ENCODE measurements around the gene WDR45. TPM values are rescaled to one million over a fixed set of nuclear protein-coding genes. Genes with fewer than 3 reads are reported as not detected.

Gene WDR45
- total and polyA plus RNA-seq, 10 of the 15 experiments (the other 5 are each of a cell fraction or from before 2014, with no cell fraction given), result 5.9 to 30.9 (median 20.6) TPM

- TF ChIP-seq, protein P1, sequence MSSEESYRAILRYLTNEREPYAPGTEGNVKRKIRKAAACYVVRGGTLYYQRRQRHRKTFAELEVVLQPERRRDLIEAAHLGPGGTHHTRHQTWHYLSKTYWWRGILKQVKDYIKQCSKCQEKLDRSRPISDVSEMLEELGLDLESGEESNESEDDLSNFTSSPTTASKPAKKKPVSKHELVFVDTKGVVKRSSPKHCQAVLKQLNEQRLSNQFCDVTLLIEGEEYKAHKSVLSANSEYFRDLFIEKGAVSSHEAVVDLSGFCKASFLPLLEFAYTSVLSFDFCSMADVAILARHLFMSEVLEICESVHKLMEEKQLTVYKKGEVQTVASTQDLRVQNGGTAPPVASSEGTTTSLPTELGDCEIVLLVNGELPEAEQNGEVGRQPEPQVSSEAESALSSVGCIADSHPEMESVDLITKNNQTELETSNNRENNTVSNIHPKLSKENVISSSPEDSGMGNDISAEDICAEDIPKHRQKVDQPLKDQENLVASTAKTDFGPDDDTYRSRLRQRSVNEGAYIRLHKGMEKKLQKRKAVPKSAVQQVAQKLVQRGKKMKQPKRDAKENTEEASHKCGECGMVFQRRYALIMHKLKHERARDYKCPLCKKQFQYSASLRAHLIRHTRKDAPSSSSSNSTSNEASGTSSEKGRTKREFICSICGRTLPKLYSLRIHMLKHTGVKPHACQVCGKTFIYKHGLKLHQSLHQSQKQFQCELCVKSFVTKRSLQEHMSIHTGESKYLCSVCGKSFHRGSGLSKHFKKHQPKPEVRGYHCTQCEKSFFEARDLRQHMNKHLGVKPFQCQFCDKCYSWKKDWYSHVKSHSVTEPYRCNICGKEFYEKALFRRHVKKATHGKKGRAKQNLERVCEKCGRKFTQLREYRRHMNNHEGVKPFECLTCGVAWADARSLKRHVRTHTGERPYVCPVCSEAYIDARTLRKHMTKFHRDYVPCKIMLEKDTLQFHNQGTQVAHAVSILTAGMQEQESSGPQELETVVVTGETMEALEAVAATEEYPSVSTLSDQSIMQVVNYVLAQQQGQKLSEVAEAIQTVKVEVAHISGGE (CRISPR knock-in tag; IDR thresholded peaks at IDR 0.05), result no peak
- TF ChIP-seq NKRF (conservative IDR thresholded peaks at IDR 0.05), result no peak
- TF ChIP-seq BRCA1 (IDR thresholded peaks at IDR 0.05; ENCODE audit: low read depth, low read length), result no peak
- no peak for TF ChIP-seq TARDBP (IDR thresholded peaks at IDR 0.05; ENCODE audit: borderline replicate concordance)
- no peak for TF ChIP-seq PAX5 (IDR thresholded peaks at IDR 0.05; ENCODE audit: borderline replicate concordance, low read depth, low read length)
- no peak for TF ChIP-seq ZNF687 (IDR thresholded peaks at IDR 0.05)
- TF ChIP-seq ZNF24 (IDR thresholded peaks at IDR 0.05), result no peak
- TF ChIP-seq EP300 (IDR thresholded peaks at IDR 0.05; ENCODE audit: borderline replicate concordance in 1 of 2, control insufficient read depth in 1 of 2, low read depth in 2 of 2, low read length in 2 of 2), result no peak
- TF ChIP-seq YBX1 (IDR thresholded peaks at IDR 0.05), result no peak
- TF ChIP-seq BMI1 (IDR thresholded peaks at IDR 0.05; ENCODE audit: borderline replicate concordance), result no peak
- TF ChIP-seq, protein P2, sequence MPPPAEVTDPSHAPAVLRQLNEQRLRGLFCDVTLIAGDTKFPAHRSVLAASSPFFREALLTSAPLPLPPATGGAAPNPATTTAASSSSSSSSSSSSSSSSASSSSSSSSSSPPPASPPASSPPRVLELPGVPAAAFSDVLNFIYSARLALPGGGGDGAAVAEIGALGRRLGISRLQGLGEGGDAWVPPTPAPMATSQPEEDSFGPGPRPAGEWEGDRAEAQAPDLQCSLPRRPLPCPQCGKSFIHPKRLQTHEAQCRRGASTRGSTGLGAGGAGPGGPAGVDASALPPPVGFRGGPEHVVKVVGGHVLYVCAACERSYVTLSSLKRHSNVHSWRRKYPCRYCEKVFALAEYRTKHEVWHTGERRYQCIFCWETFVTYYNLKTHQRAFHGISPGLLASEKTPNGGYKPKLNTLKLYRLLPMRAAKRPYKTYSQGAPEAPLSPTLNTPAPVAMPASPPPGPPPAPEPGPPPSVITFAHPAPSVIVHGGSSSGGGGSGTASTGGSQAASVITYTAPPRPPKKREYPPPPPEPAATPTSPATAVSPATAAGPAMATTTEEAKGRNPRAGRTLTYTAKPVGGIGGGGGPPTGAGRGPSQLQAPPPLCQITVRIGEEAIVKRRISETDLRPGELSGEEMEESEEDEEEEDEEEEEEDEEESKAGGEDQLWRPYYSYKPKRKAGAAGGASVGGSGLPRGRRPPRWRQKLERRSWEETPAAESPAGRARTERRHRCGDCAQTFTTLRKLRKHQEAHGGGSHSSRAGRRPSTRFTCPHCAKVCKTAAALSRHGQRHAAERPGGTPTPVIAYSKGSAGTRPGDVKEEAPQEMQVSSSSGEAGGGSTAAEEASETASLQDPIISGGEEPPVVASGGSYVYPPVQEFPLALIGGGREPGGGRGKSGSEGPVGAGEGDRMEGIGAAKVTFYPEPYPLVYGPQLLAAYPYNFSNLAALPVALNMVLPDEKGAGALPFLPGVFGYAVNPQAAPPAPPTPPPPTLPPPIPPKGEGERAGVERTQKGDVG (CRISPR knock-in tag; IDR thresholded peaks at IDR 0.05), result no peak
- TF ChIP-seq FOS (IDR thresholded peaks at IDR 0.05; ENCODE audit: borderline replicate concordance, extremely low read depth, insufficient read length), result no peak
- no peak for TF ChIP-seq BACH1 (IDR thresholded peaks at IDR 0.05; ENCODE audit: borderline replicate concordance)
These were observed 20.5 kb downstream of the WDR45 start (continued) for GRCh38 chrX:49059201-49059600.

Measured in GM12878 (cell line).